ENCODE results near the gene PRRT3.

The PRRT3 gene

GRCh38 chr3:9976721-9977709, 24.8 kb upstream of the PRRT3 start:
- DNase-seq (ENCODE audit: low spot score), result no peak

GRCh38 chr3:9970020-9970652, 17.9 kb upstream of the PRRT3 start:
- DNase-seq (ENCODE audit: low spot score), result no peak
- TF ChIP-seq CTCF (IDR thresholded peaks at IDR 0.05; ENCODE audit: extremely low read depth, missing control alignments), result no peak

More at GRCh38 chr3:9976721-9977709, 24.8 kb upstream of the PRRT3 start:
- no peak for TF ChIP-seq CTCF (IDR thresholded peaks at IDR 0.05; ENCODE audit: extremely low read depth, missing control alignments)

GRCh38 chr3:9969632-9970019, 17.4 kb upstream of the PRRT3 start:
- no peak for DNase-seq (ENCODE audit: low spot score)
- no peak for TF ChIP-seq CTCF (IDR thresholded peaks at IDR 0.05; ENCODE audit: extremely low read depth, missing control alignments)

- TF ChIP-seq CTCF (IDR thresholded peaks at IDR 0.05; ENCODE audit: extremely low read depth, missing control alignments), result no peak
- DNase-seq (ENCODE audit: low spot score), result no peak
Observed at GRCh38 chr3:9966841-9967240, 14.6 kb upstream of the PRRT3 start.

- TF ChIP-seq CTCF (IDR thresholded peaks at IDR 0.05; ENCODE audit: extremely low read depth, missing control alignments), result no peak
- no peak for DNase-seq (ENCODE audit: low spot score)
Observed at GRCh38 chr3:9965200-9965875, 13.1 kb upstream of the PRRT3 start.

- no peak for TF ChIP-seq CTCF (IDR thresholded peaks at IDR 0.05; ENCODE audit: extremely low read depth, missing control alignments)
- no peak for DNase-seq (ENCODE audit: low spot score)
Observed at GRCh38 chr3:9957214-9957613, 5.0 kb upstream of the PRRT3 start.
